HG02623 (cell line): ENCODE data around the gene ETFDH.
"Not testable (repeated sequence)": the region's sequence is repeated elsewhere in the genome, so short reads cannot be mapped to it uniquely, and the experiment has no call there.

Source experiments
- ATAC-seq: cut with Tn5 transposase; IDR thresholded peaks from one replicate; pipeline ENCODE4 v1.9.1; 2021; ENCODE audit warnings: moderate library complexity; ENCODE audit not compliant: unreplicated experiment

ETFDH gene

DNA sequence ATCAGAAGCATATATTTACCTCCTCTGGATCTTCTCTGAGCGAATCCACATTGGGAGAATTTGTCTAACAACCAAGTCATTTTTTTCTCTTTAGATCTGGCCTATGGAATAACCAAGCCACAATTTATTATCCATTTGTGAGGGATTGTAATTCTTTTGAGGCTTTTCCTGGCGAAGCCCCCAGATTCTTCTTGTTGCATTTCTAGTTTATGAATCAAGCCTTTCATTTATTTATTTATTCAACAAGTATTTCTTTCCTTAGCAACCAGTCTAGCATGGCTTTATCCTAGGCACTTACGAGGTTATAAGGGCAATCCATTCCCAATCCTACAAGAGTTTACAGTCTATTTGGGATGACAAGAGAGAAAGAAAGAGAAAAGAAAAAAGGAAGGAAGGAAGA lies 78.3 kb downstream of the ETFDH start:
- no peak for ATAC-seq

DNA sequence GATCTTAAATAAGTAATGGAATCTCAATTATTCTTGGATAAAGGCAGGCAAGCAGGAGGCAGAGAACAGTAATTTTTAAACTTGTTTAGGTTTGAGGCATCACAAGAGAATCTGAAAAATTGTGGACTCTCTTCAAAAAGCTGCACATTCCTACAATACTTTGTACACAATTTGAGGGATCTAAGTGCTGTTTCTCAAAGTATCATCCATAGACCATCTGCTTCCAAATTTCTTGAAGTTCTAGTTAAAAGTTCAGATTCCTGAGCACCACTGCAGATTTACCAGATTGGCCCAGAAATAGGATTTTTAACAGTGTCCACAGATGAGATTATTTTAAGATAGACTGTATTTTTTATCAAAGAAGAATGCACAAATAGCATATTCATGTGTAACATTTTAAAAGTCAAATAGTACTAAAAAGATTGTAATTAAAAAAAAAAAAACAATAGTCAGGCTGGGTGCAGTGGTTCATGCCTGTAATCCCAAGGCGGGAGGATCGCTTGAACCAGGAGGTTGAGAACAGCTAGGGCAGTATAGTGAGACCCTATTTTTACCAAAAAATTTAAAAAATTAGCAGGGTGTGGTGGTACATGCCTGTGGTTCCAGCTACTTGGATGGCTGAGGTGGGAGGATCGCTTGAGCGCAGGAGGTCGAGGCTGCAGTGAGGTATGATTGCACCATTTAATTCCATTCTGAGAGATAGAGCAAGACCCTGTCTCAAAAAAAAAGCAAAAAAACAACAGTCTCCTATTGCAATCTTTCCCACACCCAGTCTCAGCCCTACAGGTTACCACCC lies 82.5 kb downstream of the ETFDH start:
- ATAC-seq = no peak

DNA sequence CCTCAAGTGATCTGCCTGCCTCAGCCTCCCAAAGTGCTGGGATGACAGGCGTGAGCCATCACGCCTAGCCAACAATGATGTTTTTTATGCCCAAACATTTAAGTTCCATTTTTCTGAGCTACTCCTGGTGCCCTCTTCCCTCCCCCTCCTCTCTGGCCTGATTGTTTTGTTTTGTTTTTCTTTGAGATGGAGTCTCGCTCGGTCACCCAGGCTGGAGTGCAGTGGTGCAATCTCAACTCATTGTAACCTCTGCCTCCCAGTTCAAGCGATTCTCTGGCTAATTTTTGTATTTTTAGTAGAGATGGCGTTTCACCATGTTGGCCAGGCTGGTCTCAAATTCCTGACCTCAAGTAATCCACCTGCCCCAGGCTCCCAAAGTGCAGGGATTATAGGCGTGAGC lies 83.7 kb downstream of the ETFDH start:
- not testable (repeated sequence) for ATAC-seq

DNA sequence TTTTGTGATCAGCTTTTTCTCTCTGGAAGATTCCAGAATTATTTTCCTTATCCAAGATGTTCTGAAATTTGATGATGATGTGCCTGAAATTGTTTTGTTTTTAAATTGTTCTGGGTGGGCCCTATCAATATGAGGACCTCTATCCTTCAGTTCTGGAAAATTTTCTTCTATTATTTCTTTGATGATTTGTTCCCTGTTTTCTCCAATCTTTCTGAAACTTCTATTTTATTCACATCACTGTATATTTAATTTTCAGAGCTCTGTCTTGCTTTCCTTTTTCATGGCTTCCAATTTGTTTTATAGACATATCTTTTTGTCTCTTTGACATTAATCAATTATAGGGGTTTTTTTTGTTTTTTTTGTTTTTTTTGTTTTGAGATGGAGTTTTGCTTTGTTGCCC lies 84.5 kb downstream of the ETFDH start:
- no peak for ATAC-seq

- ATAC-seq = no peak
Observed at GRCh38 chr4:158758142-158758541, 86.0 kb downstream of the ETFDH start.

GRCh38 chr4:158758703-158759102 lies 86.6 kb downstream of the ETFDH start:
- no peak for ATAC-seq
